ENCODE results near the gene GBGT1.

Gene GBGT1

GRCh38 chr9:133126697-133127339 is 36.9 kb downstream of the GBGT1 start:
- FAIRE-seq: no peak
- TF ChIP-seq POLR2AphosphoS5 (IDR thresholded peaks at IDR 0.05; ENCODE audit: low read depth, low read length) (no peak), POLR2A (IDR thresholded peaks at IDR 0.05; ENCODE audit: low read depth, low read length) (no peak), TAF1 (IDR thresholded peaks at IDR 0.05; ENCODE audit: borderline replicate concordance, low read depth, low read length) (no peak)
- no peak for DNase-seq (ENCODE audit: insufficient read length)

DNA sequence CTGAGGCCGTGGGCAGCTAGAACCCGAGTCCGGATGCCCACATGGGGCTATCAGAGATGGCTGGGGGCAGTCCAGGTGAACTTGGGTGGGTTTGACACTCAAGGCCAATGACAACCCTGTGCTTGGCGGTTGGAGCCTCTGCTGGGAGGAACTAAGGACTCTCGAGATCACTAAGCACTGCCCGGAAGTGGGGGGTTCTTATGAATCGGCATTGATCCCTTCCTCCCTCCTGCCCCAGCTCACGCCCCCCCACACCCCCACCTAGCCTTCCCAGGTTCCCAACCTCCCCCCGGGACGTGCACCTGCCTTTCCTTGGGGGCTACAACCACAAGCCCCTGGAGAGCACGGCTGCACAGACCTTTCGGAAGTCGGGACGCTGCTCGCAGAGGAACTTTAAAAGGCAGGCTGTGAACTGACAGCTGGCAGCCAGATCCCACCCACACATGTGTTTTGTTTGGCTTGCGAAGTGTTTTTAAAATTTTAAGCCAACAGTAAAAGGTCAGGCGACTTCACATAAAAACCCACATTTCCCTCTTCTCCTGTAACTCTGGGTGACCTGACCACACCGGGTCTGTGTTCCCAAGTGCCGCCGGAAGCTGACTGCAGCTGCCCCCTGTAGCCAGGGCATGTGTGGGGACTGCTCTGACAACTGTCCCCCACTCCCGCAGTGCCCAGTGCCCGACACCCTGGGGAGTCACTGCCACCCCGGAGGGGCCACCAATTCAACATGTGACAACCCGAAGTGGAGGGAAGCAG is 37.6 kb downstream of the GBGT1 start:
- TF ChIP-seq POLR2AphosphoS5 (IDR thresholded peaks at IDR 0.05; ENCODE audit: low read depth, low read length) (no peak), TAF1 (IDR thresholded peaks at IDR 0.05; ENCODE audit: borderline replicate concordance, low read depth, low read length) (no peak), POLR2A (IDR thresholded peaks at IDR 0.05; ENCODE audit: low read depth, low read length) (no peak)
- peak; percentile 56 for FAIRE-seq
- DNase-seq (ENCODE audit: insufficient read length): peak; percentile 80

- FAIRE-seq (no peak), DNase-seq (ENCODE audit: insufficient read length) (no peak)
- TF ChIP-seq POLR2AphosphoS5 (IDR thresholded peaks at IDR 0.05; ENCODE audit: low read depth, low read length) (no peak), TAF1 (IDR thresholded peaks at IDR 0.05; ENCODE audit: borderline replicate concordance, low read depth, low read length) (no peak), POLR2A (IDR thresholded peaks at IDR 0.05; ENCODE audit: low read depth, low read length) (no peak)
Measured at GRCh38 chr9:133124907-133125275, 38.8 kb downstream of the GBGT1 start.

- no peak for FAIRE-seq
Measured at GRCh38 chr9:133124123-133124906, 39.4 kb downstream of the GBGT1 start.

DNA sequence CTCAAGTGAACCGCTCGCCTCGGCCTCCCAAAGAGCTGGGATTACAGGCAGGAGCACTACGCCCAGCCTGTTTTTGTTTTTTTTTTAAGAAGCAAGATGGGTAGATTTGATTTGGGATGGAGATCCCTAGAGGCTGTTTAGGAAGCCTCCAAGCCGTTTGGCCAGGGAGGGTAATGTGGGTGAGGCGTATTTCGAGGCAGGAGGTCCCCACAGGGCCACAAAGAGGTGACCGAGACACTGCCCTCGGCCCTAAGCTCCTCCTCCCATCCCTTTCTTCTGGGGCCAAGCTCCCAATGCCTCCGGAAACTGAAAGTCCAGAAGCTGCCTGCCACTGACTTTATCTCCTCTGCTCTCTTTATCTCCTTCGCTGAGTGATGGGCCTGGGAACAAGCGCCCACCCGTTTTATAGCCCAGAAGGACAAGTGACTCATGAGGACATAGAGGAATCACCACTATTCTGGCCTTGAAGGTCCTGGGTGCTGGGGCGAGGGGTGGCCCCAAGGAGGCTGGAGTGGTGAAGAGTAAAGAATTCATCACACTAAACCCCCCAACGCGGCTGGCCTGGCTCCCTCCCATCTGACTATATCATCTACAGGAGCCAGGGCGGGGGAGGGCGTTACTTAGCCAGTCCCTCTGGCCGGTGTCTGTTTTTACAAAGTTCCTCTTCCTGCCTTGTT is 40.6 kb downstream of the GBGT1 start:
- TF ChIP-seq POLR2AphosphoS5 (IDR thresholded peaks at IDR 0.05; ENCODE audit: low read depth, low read length): no peak
- no peak for TF ChIP-seq TAF1 (IDR thresholded peaks at IDR 0.05; ENCODE audit: borderline replicate concordance, low read depth, low read length)
- DNase-seq (ENCODE audit: insufficient read length): no peak
- FAIRE-seq: no peak

More at GRCh38 chr9:133124123-133124906, 39.4 kb downstream of the GBGT1 start:
- TF ChIP-seq POLR2AphosphoS5 (IDR thresholded peaks at IDR 0.05; ENCODE audit: low read depth, low read length): no peak
- TF ChIP-seq TAF1 (IDR thresholded peaks at IDR 0.05; ENCODE audit: borderline replicate concordance, low read depth, low read length): no peak
- no peak for TF ChIP-seq POLR2A (IDR thresholded peaks at IDR 0.05; ENCODE audit: low read depth, low read length)
- DNase-seq (ENCODE audit: insufficient read length): no peak

GRCh38 chr9:133122605-133122934 is 41.1 kb downstream of the GBGT1 start:
- no peak for FAIRE-seq
- no peak for TF ChIP-seq TAF1 (IDR thresholded peaks at IDR 0.05; ENCODE audit: borderline replicate concordance, low read depth, low read length)
- no peak for TF ChIP-seq POLR2A (IDR thresholded peaks at IDR 0.05; ENCODE audit: low read depth, low read length)
- TF ChIP-seq POLR2AphosphoS5 (IDR thresholded peaks at IDR 0.05; ENCODE audit: low read depth, low read length): no peak
- no peak for DNase-seq (ENCODE audit: insufficient read length)

DNA sequence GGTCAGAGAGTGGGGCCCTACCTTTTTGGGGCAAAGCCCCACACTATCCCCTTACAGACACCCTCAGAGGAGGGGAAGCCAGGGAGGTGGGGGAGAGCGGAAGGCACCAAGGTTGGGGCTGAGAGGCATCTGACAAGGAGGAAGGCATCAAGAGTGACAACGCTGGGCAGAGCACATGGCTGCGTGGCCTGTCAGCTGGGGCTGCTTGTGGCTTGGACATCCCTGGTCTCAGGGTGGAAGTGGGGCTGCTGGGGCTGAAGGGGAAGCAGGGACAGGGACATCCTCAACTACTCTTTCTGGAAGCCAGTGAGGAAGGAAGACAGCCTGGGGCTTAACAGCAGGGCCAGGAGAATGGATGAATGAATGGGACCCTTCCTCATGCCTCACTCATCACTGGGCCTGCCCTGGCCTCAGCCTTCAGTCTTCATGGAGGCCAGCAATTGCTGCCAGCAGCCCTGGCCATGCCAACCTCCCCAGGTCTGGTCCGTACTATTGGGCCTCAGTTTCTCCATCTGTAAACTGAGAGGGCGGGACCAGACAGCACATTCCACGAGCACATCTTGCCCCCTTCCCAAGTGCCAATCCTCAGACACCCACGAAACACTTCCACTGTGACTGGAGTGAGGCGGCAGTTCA is 41.7 kb downstream of the GBGT1 start:
- no peak for DNase-seq (ENCODE audit: insufficient read length)
- FAIRE-seq: no peak
- TF ChIP-seq TAF1 (IDR thresholded peaks at IDR 0.05; ENCODE audit: borderline replicate concordance, low read depth, low read length) (no peak), POLR2A (IDR thresholded peaks at IDR 0.05; ENCODE audit: low read depth, low read length) (no peak), POLR2AphosphoS5 (IDR thresholded peaks at IDR 0.05; ENCODE audit: low read depth, low read length) (no peak)

DNA sequence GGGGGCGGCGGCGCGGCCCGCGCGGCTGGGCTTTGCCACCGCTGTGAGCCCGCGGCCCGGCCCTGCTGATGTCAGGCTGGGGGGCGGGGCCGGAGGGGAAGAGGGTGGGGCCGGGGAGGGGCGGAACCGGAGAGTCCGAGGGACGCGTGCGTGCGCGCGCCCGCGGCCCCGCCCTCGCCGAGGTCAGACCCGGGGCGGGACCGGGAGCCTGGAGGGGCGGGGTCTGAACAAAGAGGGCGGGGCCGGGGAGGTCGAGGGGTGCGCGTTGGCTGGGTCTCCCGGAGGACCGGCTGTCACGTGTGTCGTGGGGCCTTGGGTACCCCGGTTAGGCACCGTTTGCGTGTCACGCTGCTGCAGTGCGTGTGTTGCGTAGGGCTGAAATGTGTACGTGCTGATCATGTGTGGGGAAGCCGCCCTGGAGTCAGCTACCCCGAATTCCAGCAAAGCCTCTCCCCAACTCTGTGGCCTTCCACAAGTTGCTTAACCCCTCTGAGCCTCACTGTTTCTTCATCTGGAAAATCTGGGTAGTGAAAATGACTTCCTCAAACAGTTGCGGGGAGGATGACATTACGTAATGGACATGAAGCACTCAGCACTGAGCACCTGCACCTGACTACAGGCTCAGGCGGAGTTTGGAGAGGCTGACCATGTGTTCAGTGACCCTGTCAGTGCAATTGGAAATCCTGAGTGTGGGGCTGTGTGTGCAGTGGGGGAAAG is 42.4 kb downstream of the GBGT1 start, which contains the start of gene RALGDS:
Gene RALGDS (minus strand): TSS at position 43 of the 717 bp plus-strand sequence. CDS start 86 bp downstream, outside the sequence.
- TF ChIP-seq POLR2A (IDR thresholded peaks at IDR 0.05; ENCODE audit: low read depth, low read length) (no peak), POLR2AphosphoS5 (IDR thresholded peaks at IDR 0.05; ENCODE audit: low read depth, low read length) (no peak), TAF1 (IDR thresholded peaks at IDR 0.05; ENCODE audit: borderline replicate concordance, low read depth, low read length) (no peak)
- DNase-seq (ENCODE audit: insufficient read length) (peak; percentile 94), FAIRE-seq (no peak)

DNA sequence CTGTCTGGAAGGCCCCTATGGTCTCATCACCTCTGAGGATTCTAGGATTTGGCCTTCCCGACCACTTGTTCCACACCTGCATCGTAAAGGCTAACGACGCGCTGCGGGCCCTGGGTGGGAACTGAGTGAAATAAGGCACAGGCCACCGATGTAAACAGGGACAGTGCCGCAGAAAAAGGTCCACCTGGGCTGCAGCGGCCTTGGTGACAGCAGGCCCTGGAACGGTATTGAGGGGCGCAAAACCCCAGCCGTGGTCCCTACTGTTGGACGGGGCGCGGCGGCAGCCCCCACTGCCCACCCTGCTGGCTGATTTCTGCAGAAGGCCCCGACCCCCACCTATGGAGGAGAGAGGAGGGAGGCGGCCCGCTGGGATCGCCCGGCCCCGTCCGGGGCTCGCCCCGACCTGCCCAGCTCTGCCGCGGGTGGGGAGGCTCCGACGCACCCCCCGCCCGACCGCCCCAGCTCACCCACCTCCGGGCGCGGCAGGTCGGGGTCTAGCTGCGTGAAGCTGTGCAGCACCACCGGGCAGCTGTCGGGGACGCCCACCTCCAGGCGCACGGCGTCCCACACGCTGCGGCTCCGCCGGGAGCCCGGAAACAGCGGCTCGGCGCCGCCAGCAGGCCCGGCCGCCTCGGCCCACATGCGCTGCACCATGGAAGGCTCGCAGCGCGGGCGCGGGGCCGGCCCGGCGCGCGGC is 43.1 kb downstream of the GBGT1 start:
- FAIRE-seq (no peak), DNase-seq (ENCODE audit: insufficient read length) (no peak)
- TF ChIP-seq TAF1 (IDR thresholded peaks at IDR 0.05; ENCODE audit: borderline replicate concordance, low read depth, low read length): no peak
- TF ChIP-seq POLR2A (IDR thresholded peaks at IDR 0.05; ENCODE audit: low read depth, low read length): peak; percentile 45; the same call in 1 of the 2 replicates
